Transverse colon (tissue), 4 donors: ENCODE data around the gene TRIM46. TPM values are rescaled to one million over a fixed set of nuclear protein-coding genes. Genes with fewer than 3 reads are reported as not detected.
"Not testable (repeated sequence)": the region's sequence is repeated elsewhere in the genome, so short reads cannot be mapped to it uniquely, and the experiment has no call there.

Source experiments
- DNase-seq: peaks from one replicate; pipeline ENCODE4 v3.0.0-alpha.2; 2019
- H3K27ac ChIP-seq, 4 donors: fragments of 200-600 bp; sonication (generic); 2 replicates each; pipeline ENCODE4 v1.5.1; 2016 to 2018; ENCODE audit warnings: inconsistent platforms in 4 of 4
- H3K27me3 ChIP-seq: fragments of 200-600 bp; sonication (generic); 2 replicates; pipeline ENCODE4 v1.5.1; 2017; ENCODE audit warnings: inconsistent platforms
- H3K36me3 ChIP-seq, 4 donors: fragments of 200-600 bp; sonication (generic); 2 replicates each; pipeline ENCODE4 v1.5.1; 2017 to 2019; ENCODE audit warnings: inconsistent platforms in 4 of 4
- H3K4me1 ChIP-seq, 4 donors: fragments of 200-600 bp; sonication (generic); 2 replicates each; pipeline ENCODE4 v1.5.1; 2017 to 2020; ENCODE audit warnings: inconsistent platforms in 4 of 4
- H3K4me3 ChIP-seq, 4 donors: fragments of 200-600 bp; sonication (generic); 1 replicate in 1 of 4; 2 replicates in 3 of 4; pipeline versions ENCODE4 v1.5.1 to v1.6.1; 2017 to 2019; ENCODE audit warnings: inconsistent platforms in 4 of 4
- H3K9me3 ChIP-seq, 2 donors: fragments of 200-600 bp; sonication (generic); 2 replicates each; pipeline ENCODE4 v1.5.1; 2017 to 2019; ENCODE audit warnings: inconsistent platforms in 2 of 2
- CTCF ChIP-seq, 5 experiments: fragments of 200-600 bp in 3 of 5; fragments of 450-650 bp in 2 of 5; sonication (generic) in 3 of 5; IDR thresholded peaks; 1 replicate in 2 of 5; 2 replicates in 3 of 5; pipeline ENCODE4 v1.5.1; 2016 to 2017; ENCODE audit warnings: antibody characterized with exemption in 5 of 5, inconsistent platforms in 3 of 5, mild to moderate bottlenecking in 2 of 5, moderate library complexity in 1 of 5
- EP300 ChIP-seq: sonication (generic); formaldehyde crosslinking; IDR thresholded peaks from one replicate; pipeline ENCODE4 v1.6.1; 2017; ENCODE audit warnings: antibody characterized with exemption, low read depth
- POLR2A ChIP-seq: fragments of 450-650 bp; IDR thresholded peaks from one replicate; pipeline ENCODE4 v1.6.1; 2016; ENCODE audit warnings: antibody characterized with exemption, mild to moderate bottlenecking, moderate library complexity
- POLR2AphosphoS5 ChIP-seq, 3 donors: sonication (generic); formaldehyde crosslinking; IDR thresholded peaks; one replicate each; pipeline ENCODE4 v1.6.1; 2016; ENCODE audit warnings: antibody characterized with exemption in 3 of 3
- WGBS, 2 donors: methylation state at CpG; one replicate each; pipeline ENCODE4 v1.1.5; 2018; ENCODE audit warnings: low coverage in 1 of 2; 5-methylcytosine and 5-hydroxymethylcytosine counted together
- in situ Hi-C, 4 donors: fragments of 200-750 bp; cut with MboI; loops; one replicate each; pipeline versions ENCODE4 v1.15.0 to v1.15.1; 2017; ENCODE audit warnings: low sequenced_read_pairs in 3 of 4, low pct_ligation_motif_present in 1 of 4, low pct_unique_long_range_greater_than_20kb in 1 of 4
- intact Hi-C: fragments of 100-400 bp; cut with DNase I; formaldehyde crosslinking; loops from one replicate; pipeline ENCODE4 v1.15.1; 2023; ENCODE audit warnings: low total_unique reads
- total RNA-seq, 4 donors: library from RNA; depleted of rRNA; stranded (reverse); fragments of >200 nt; gene quantifications; one replicate each; pipeline ENCODE4 v1.1.0, GENCODE V29; 2016

Gene TRIM46
- total RNA-seq, 4 donors from 2014 or later, result 0.41 to 0.48 TPM; not detected in 2

- no peaks in the 10 kb centered on the region for H3K4me1 ChIP-seq
- no peaks in the 10 kb centered on the region for H3K9me3 ChIP-seq
- DNase-seq, result no peak
- TF ChIP-seq POLR2A, result no peak
- no peak for TF ChIP-seq CTCF (IDR thresholded peaks at IDR 0.05)
- TF ChIP-seq POLR2AphosphoS5 (IDR thresholded peaks at IDR 0.05), result no peak
- TF ChIP-seq EP300, result no peak
- no peaks in the 10 kb centered on the region for H3K36me3 ChIP-seq
- H3K27me3 ChIP-seq, result no peaks in the 10 kb centered on the region
- no peak overlapping the region for H3K27ac ChIP-seq
- intact Hi-C loops, result no loop called here
- no peak overlapping the region for H3K4me3 ChIP-seq
- WGBS, 2 donors, result 75 to 76% methylated on average over 1 of the region's 1 CpG
- in situ Hi-C loops, result loop anchor here in 1 of 4 donors (25.0 kb wide), 1 partner anchor 247 kb away; no protein-coding TSS in a partner anchor
Observed at GRCh38 chr1:155158991-155159390, 14.7 kb upstream of the TRIM46 start.

- H3K36me3 ChIP-seq, result no peaks in the 10 kb centered on the region
- no peak overlapping the region for H3K27ac ChIP-seq
- 83 to 84% methylated on average over 5 to 8 of the region's 8 CpGs for WGBS, 2 donors
- no peak for TF ChIP-seq POLR2A
- TF ChIP-seq EP300, result no peak
- no peak for TF ChIP-seq CTCF (IDR thresholded peaks at IDR 0.05)
- TF ChIP-seq POLR2AphosphoS5 (IDR thresholded peaks at IDR 0.05), result no peak
- no peaks in the 10 kb centered on the region for H3K27me3 ChIP-seq
- no peaks in the 10 kb centered on the region for H3K4me1 ChIP-seq
- in situ Hi-C loops, result loop anchor here in 2 of 4 donors (10.0 to 25.0 kb wide), 2 partner anchors 65 to 248 kb away; no protein-coding TSS in a partner anchor
- DNase-seq, result no peak
- intact Hi-C loops, result no loop called here
- no peak overlapping the region for H3K4me3 ChIP-seq
- H3K9me3 ChIP-seq, result no peaks in the 10 kb centered on the region
Observed at GRCh38 chr1:155160128-155160527, 13.5 kb upstream of the TRIM46 start.

GRCh38 chr1:155162631-155163030 lies 11.0 kb upstream of the TRIM46 start:
- H3K27ac ChIP-seq, H3K36me3 ChIP-seq, DNase-seq, H3K27me3 ChIP-seq, H3K4me3 ChIP-seq, intact Hi-C loops, H3K9me3 ChIP-seq: not testable (repeated sequence)
- 93% methylated on average over 4 of the region's 6 CpGs; no CpG with 5 or more reads in 1 of the 2 donors for WGBS, 2 donors
- H3K4me1 ChIP-seq, result peaks cover 7 to 12% (median 8%) of the 10 kb centered on the region in 4 donors
- in situ Hi-C loops, result loop anchor here in 2 of 4 donors (10.0 to 25.0 kb wide), 2 partner anchors 68 to 250 kb away; no protein-coding TSS in a partner anchor

- WGBS, 2 donors, result 94% methylated on average over 2 to 4 of the region's 4 CpGs
- H3K27me3 ChIP-seq, DNase-seq, H3K9me3 ChIP-seq, intact Hi-C loops, H3K27ac ChIP-seq, H3K36me3 ChIP-seq, H3K4me3 ChIP-seq: not testable (repeated sequence)
- in situ Hi-C loops, result loop anchor here in 2 of 4 donors (10.0 to 25.0 kb wide), 2 partner anchors 69 to 251 kb away; no protein-coding TSS in a partner anchor
- peaks cover 9 to 17% (median 11%) of the 10 kb centered on the region in 4 donors for H3K4me1 ChIP-seq
Observed at GRCh38 chr1:155163785-155164184, 9.9 kb upstream of the TRIM46 start.

- DNase-seq, H3K27ac ChIP-seq, H3K27me3 ChIP-seq, H3K36me3 ChIP-seq, H3K4me3 ChIP-seq, H3K9me3 ChIP-seq, intact Hi-C loops: not testable (repeated sequence)
- 89 to 95% methylated on average over 6 to 11 of the region's 11 CpGs for whole genome bisulfite sequencing, 2 donors
- H3K4me1 ChIP-seq, result peaks cover 9 to 17% (median 11%) of the 10 kb centered on the region in 4 donors
- in situ Hi-C loops, result loop anchor here (5.0 to 25.0 kb wide), 3 partner anchors 70 to 252 kb away; no protein-coding TSS in a partner anchor
Observed at GRCh38 chr1:155164625-155165024, 9.0 kb upstream of the TRIM46 start.
